MCF 10A (cell line): ENCODE data around the gene SH3BP5L. TPM values are rescaled to one million over a fixed set of nuclear protein-coding genes. Genes with fewer than 3 reads are reported as not detected.

Experiments
- BruUV-seq: library from RNA; stranded (reverse); fragments of 400-500 nt; replicated peaks from 2 replicates; lab custom pipeline; 2021; lab: Mats Ljungman, UMichigan
- CTCF ChIA-PET: fragments of 300-600 bp; sonication (Branson Sonifier 250); formaldehyde crosslinking; extraction: SDS; loops from one replicate; lab custom pipeline; 2021; ENCODE audit warnings: antibody characterized with exemption, inconsistent platforms; lab: Yijun Ruan, JAX
- POLR2A ChIA-PET: fragments of 300-600, 350-650 bp; sonication (Branson Sonifier 250); formaldehyde crosslinking; extraction: SDS; loops from one replicate; lab custom pipeline; 2020; ENCODE audit warnings: antibody characterized with exemption, inconsistent platforms; lab: Yijun Ruan, JAX
- DNase-seq: peaks from one replicate; pipeline ENCODE4 v3.0.0-alpha.2; 2018; ENCODE audit not compliant: unreplicated experiment
- H3K27ac Mint-ChIP-seq: one replicate; pipeline ENCODE4 v1.8.0; 2022; ENCODE audit warnings: mild to moderate bottlenecking, low read depth, mixed read lengths; ENCODE audit not compliant: unreplicated experiment
- H3K27me3 Mint-ChIP-seq: one replicate; pipeline ENCODE4 v1.8.0; 2022; ENCODE audit warnings: mixed read lengths; ENCODE audit not compliant: insufficient read depth, unreplicated experiment
- H3K36me3 Mint-ChIP-seq: one replicate; pipeline ENCODE4 v1.8.0; 2022; ENCODE audit warnings: mild to moderate bottlenecking, moderate library complexity, mixed read lengths; ENCODE audit not compliant: insufficient read depth, unreplicated experiment
- H3K4me1 Mint-ChIP-seq: one replicate; pipeline ENCODE4 v1.8.0; 2022; ENCODE audit warnings: mixed read lengths; ENCODE audit not compliant: insufficient read depth, unreplicated experiment
- H3K4me3 Mint-ChIP-seq: one replicate; pipeline ENCODE4 v1.8.0; 2022; ENCODE audit warnings: mild to moderate bottlenecking, moderate library complexity, mixed read lengths; ENCODE audit not compliant: unreplicated experiment
- H3K9me3 Mint-ChIP-seq: one replicate; pipeline ENCODE4 v1.8.0; 2022; ENCODE audit warnings: mixed read lengths; ENCODE audit not compliant: unreplicated experiment
- intact Hi-C: fragments of 100-400 bp; cut with micrococcal nuclease; formaldehyde crosslinking; loops from 2 replicates; pipeline ENCODE4 v1.14.1; 2022
- total RNA-seq: library from RNA; stranded (reverse); gene quantifications from 2 replicates; pipeline ENCODE4 v1.2.3, GENCODE V29; 2022
- TF ChIP-seq, protein P1 (sequence below): fragments of 200-600 bp; IDR thresholded peaks from one replicate; pipeline ENCODE4 v1.8.0; 2022; ENCODE audit warnings: antibody characterized with exemption, mild to moderate bottlenecking; ENCODE audit not compliant: unreplicated experiment

The SH3BP5L gene
- total RNA-seq, 1 experiment from 2014 or later = 31.5 TPM

DNA sequence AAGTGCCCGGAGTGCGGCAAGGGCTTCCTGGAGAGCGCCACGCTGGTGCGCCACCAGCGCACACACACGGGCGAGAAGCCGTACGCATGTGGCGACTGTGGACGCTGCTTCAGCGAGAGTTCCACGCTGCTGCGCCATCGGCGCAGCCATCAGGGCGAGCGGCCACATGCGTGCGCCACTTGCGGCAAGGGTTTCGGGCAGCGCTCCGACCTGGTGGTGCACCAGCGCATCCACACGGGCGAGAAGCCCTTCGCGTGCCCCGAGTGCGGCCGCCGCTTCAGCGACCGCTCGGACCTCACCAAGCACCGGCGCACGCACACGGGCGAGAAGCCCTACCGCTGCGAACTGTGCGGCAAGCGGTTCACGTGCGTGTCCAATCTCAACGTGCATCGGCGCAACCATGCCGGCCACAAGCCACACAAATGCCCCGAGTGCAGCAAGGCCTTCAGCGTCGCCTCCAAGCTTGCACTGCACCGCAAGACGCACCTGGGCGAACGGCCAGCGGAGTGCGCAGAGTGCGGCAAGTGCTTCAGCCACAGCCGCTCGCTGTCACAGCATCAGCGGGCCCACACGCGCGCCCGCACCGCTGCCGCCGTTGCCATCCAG is 22.3 kb upstream of the SH3BP5L start:
- Mint-ChIP-seq H3K9me3 (no peaks in the 10 kb centered on the region), H3K4me3 (no peak overlapping the region), H3K27ac (no peak overlapping the region), H3K27me3 (no peaks in the 10 kb centered on the region), H3K36me3 (peaks cover 46% of the 10 kb centered on the region), H3K4me1 (peaks cover 5% of the 10 kb centered on the region)
- ChIA-PET CTCF (no interaction called here), POLR2A (interaction anchor here (0.7 to 1.9 kb wide), 2 partner anchors 10 to 34 kb away, joined by 3 to 8 read pairs; partner anchors contain the start of gene ZNF692)
- no TSS peak for BruUV-seq
- intact Hi-C loops = no loop called here
- no peak for DNase-seq
- TF ChIP-seq, protein P1, sequence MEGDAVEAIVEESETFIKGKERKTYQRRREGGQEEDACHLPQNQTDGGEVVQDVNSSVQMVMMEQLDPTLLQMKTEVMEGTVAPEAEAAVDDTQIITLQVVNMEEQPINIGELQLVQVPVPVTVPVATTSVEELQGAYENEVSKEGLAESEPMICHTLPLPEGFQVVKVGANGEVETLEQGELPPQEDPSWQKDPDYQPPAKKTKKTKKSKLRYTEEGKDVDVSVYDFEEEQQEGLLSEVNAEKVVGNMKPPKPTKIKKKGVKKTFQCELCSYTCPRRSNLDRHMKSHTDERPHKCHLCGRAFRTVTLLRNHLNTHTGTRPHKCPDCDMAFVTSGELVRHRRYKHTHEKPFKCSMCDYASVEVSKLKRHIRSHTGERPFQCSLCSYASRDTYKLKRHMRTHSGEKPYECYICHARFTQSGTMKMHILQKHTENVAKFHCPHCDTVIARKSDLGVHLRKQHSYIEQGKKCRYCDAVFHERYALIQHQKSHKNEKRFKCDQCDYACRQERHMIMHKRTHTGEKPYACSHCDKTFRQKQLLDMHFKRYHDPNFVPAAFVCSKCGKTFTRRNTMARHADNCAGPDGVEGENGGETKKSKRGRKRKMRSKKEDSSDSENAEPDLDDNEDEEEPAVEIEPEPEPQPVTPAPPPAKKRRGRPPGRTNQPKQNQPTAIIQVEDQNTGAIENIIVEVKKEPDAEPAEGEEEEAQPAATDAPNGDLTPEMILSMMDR = no peak

DNA sequence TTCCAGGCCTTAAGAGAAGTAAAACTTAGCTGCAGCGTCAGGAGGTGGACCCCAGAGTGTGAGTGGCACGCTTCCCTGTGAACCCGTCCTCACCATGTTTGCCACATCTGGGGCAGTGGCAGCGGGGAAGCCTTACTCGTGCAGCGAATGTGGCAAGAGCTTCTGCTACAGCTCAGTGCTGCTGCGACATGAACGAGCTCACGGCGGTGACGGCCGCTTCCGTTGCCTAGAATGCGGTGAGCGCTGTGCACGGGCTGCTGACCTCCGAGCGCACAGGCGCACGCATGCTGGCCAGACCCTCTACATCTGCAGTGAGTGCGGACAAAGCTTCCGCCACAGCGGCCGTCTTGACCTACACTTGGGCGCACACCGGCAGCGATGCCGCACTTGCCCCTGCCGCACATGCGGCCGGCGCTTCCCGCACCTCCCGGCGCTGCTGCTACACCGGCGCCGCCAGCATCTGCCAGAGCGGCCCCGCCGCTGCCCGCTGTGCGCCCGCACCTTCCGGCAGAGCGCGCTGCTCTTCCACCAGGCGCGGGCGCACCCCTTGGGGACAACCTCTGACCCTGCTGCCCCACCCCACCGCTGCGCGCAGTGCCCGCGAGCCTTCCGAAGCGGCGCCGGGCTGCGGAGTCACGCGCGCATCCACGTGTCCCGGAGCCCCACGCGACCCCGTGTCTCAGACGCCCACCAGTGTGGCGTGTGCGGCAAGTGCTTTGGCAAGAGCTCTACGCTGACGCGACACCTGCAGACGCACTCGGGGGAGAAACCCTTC is 21.7 kb upstream of the SH3BP5L start:
- Mint-ChIP-seq H3K27ac (no peak overlapping the region), H3K4me1 (peaks cover 7% of the 10 kb centered on the region), H3K9me3 (no peaks in the 10 kb centered on the region), H3K27me3 (no peaks in the 10 kb centered on the region), H3K4me3 (no peak overlapping the region), H3K36me3 (peaks cover 46% of the 10 kb centered on the region)
- intact Hi-C loops = no loop called here
- no TSS peak for BruUV-seq
- DNase-seq = no peak
- ChIA-PET CTCF (interaction anchor here (1.2 to 1.3 kb wide), 2 partner anchors 11 to 225 kb away, joined by 3 to 10 read pairs; partner anchors contain the start of gene ZNF692), POLR2A (interaction anchor here (0.7 to 1.9 kb wide), 2 partner anchors 11 to 34 kb away, joined by 3 to 8 read pairs; partner anchors contain the start of gene ZNF692)
- TF ChIP-seq, protein P1 = no peak

DNA sequence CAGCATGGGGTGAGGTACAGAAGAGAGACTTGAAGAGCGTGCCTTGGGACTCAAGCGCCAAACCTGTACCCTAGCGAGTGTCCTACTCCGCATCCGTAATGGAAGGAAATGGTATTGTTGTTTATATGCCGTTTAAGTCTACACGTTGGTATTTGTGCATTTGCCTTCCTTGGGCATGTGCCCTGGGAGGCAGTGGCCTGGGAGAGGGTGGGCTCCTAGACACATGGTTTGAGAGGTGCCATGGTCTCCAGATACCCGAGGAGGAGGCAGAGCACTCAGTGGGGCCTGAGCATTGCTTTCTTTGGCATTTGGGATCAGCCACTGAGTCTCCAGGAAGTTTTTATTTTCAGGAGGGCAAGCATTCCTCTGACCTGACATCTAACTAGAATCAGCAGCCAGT is 18.8 kb upstream of the SH3BP5L start:
- no peak for DNase-seq
- ChIA-PET CTCF (interaction anchor here (0.9 to 1.1 kb wide), 3 partner anchors 14 to 81 kb away, joined by 3 to 5 read pairs (median 3); partner anchors contain the start of gene ZNF692), POLR2A (interaction anchor here (1.0 to 1.4 kb wide), 3 partner anchors 14 to 29 kb away, joined by 4 to 7 read pairs (median 5); partner anchors contain the start of genes SH3BP5L and ZNF692)
- Mint-ChIP-seq H3K27ac (no peak overlapping the region), H3K27me3 (no peaks in the 10 kb centered on the region), H3K4me1 (peaks cover 24% of the 10 kb centered on the region), H3K9me3 (no peaks in the 10 kb centered on the region), H3K36me3 (peaks cover 45% of the 10 kb centered on the region), H3K4me3 (no peak overlapping the region)
- TF ChIP-seq, protein P1 = no peak
- intact Hi-C loops = no loop called here
- no TSS peak for BruUV-seq

DNA sequence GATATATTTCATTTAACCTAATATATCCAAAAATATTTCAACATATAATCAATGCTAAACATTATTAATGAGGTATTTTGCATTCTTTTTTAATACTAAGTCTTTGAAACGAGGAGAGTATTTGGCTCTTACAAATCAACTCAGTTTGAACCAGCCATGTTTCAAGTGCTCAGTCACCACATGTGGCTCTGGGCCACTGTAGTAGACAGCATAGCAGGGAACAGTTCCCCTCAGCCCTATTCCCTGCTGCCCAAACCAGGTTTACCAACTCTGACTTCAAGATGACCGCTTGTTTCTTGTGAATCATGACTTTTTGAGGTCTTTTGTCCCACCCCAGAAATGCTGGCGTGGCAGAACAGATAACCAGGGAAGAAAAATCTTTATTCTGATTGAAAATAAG is 18.0 kb upstream of the SH3BP5L start:
- TF ChIP-seq, protein P1 = no peak
- Mint-ChIP-seq H3K4me1 (peaks cover 20% of the 10 kb centered on the region), H3K4me3 (no peak overlapping the region), H3K36me3 (peaks cover 36% of the 10 kb centered on the region), H3K9me3 (no peaks in the 10 kb centered on the region), H3K27me3 (no peaks in the 10 kb centered on the region), H3K27ac (no peak overlapping the region)
- BruUV-seq = no TSS peak
- DNase-seq = no peak
- ChIA-PET POLR2A (interaction anchor here (0.6 to 1.4 kb wide), 3 partner anchors 10 to 30 kb away, joined by 3 to 7 read pairs (median 4); partner anchors contain the start of gene SH3BP5L), CTCF (interaction anchor here (0.6 to 1.0 kb wide), 3 partner anchors 14 to 1351 kb away, joined by 3 read pairs; no protein-coding TSS in a partner anchor)
- intact Hi-C loops = no loop called here
